ENCODE measurements around the gene EEF2. TPM values are rescaled to one million over a fixed set of nuclear protein-coding genes. Genes with fewer than 3 reads are reported as not detected.

Gene EEF2
- total and polyA plus RNA-seq, 2 donors from 2014 or later = 1,520 to 1,813 TPM

GRCh38 chr19:4030981-4031380 is 45.7 kb upstream of the EEF2 start:
- Histone ChIP-seq H3K27me3 (ENCODE audit: control insufficient read depth, insufficient read depth, low read length) (no peaks in the 10 kb centered on the region), H3K9me3 (ENCODE audit: control insufficient read depth in 2 of 3, insufficient read depth in 1 of 3, low read length in 3 of 3) (peaks cover 0 to 2% (median 0%) of the 10 kb centered on the region in 3 donors), H3K27ac (ENCODE audit: low read depth in 2 of 2, low read length in 2 of 2) (no peak overlapping the region), H3K4me3 (ENCODE audit: low read length in 3 of 3) (no peak overlapping the region), H3K36me3 (ENCODE audit: control insufficient read depth in 2 of 3, insufficient read depth in 3 of 3, low read length in 3 of 3) (peaks cover 4 to 9% (median 7%) of the 10 kb centered on the region in 3 donors), H3K4me1 (ENCODE audit: control insufficient read depth in 2 of 3, insufficient read depth in 2 of 3, low read depth in 1 of 3, low read length in 3 of 3) (no peaks in the 10 kb centered on the region), H3K9ac (ENCODE audit: low read length in 3 of 3) (no peak overlapping the region)
- no peak for DNase-seq
- no peak for FAIRE-seq
- intact Hi-C loops (cut with DNase I) = no loop called here
- no peak for TF ChIP-seq CTCF (IDR thresholded peaks at IDR 0.05; ENCODE audit: borderline replicate concordance, extremely low read depth, insufficient read depth)

GRCh38 chr19:4030552-4030951 is 45.3 kb upstream of the EEF2 start:
- TF ChIP-seq CTCF (IDR thresholded peaks at IDR 0.05; ENCODE audit: borderline replicate concordance, extremely low read depth, insufficient read depth) = no peak
- Histone ChIP-seq H3K4me3 (ENCODE audit: low read length in 3 of 3) (no peak overlapping the region), H3K27me3 (ENCODE audit: control insufficient read depth, insufficient read depth, low read length) (no peaks in the 10 kb centered on the region), H3K27ac (ENCODE audit: low read depth in 2 of 2, low read length in 2 of 2) (no peak overlapping the region), H3K9me3 (ENCODE audit: control insufficient read depth in 2 of 3, insufficient read depth in 1 of 3, low read length in 3 of 3) (no peaks in the 10 kb centered on the region), H3K36me3 (ENCODE audit: control insufficient read depth in 2 of 3, insufficient read depth in 3 of 3, low read length in 3 of 3) (peaks cover under 1 to 6% (median 3%) of the 10 kb centered on the region in 3 donors), H3K4me1 (ENCODE audit: control insufficient read depth in 2 of 3, insufficient read depth in 2 of 3, low read depth in 1 of 3, low read length in 3 of 3) (no peaks in the 10 kb centered on the region), H3K9ac (ENCODE audit: low read length in 3 of 3) (no peak overlapping the region)
- DNase-seq (no peak), FAIRE-seq (no peak)
- intact Hi-C loops (cut with DNase I) = no loop called here

- FAIRE-seq = no peak
- Histone ChIP-seq H3K4me3 (ENCODE audit: low read length in 3 of 3) (no peak overlapping the region), H3K27ac (ENCODE audit: low read depth in 2 of 2, low read length in 2 of 2) (no peak overlapping the region), H3K9me3 (ENCODE audit: control insufficient read depth in 2 of 3, insufficient read depth in 1 of 3, low read length in 3 of 3) (no peaks in the 10 kb centered on the region), H3K4me1 (ENCODE audit: control insufficient read depth in 2 of 3, insufficient read depth in 2 of 3, low read depth in 1 of 3, low read length in 3 of 3) (peaks cover 0 to 1% (median 0%) of the 10 kb centered on the region in 3 donors), H3K9ac (ENCODE audit: low read length in 3 of 3) (no peak overlapping the region), H3K27me3 (ENCODE audit: control insufficient read depth, insufficient read depth, low read length) (no peaks in the 10 kb centered on the region), H3K36me3 (ENCODE audit: control insufficient read depth in 2 of 3, insufficient read depth in 3 of 3, low read length in 3 of 3) (peaks cover 0 to 4% (median 4%) of the 10 kb centered on the region in 3 donors)
- intact Hi-C loops (cut with DNase I) = no loop called here
- DNase-seq = no peak
- TF ChIP-seq CTCF (IDR thresholded peaks at IDR 0.05; ENCODE audit: borderline replicate concordance, extremely low read depth, insufficient read depth) = no peak
These were observed 44.0 kb upstream of the EEF2 start for GRCh38 chr19:4029247-4029614.
